ENCODE data around the gene TMEM184A. TPM values are rescaled to one million over a fixed set of nuclear protein-coding genes. Genes with fewer than 3 reads are reported as not detected.
A peak's percentile ranks its signal among the peaks of the same experiment; 100 is the strongest.

The TMEM184A gene
- total and polyA plus RNA-seq, 2 of the 8 experiments (the other 6 are each of a cell fraction or from before 2014, with no cell fraction given): 1.8 to 2.1 TPM

DNA sequence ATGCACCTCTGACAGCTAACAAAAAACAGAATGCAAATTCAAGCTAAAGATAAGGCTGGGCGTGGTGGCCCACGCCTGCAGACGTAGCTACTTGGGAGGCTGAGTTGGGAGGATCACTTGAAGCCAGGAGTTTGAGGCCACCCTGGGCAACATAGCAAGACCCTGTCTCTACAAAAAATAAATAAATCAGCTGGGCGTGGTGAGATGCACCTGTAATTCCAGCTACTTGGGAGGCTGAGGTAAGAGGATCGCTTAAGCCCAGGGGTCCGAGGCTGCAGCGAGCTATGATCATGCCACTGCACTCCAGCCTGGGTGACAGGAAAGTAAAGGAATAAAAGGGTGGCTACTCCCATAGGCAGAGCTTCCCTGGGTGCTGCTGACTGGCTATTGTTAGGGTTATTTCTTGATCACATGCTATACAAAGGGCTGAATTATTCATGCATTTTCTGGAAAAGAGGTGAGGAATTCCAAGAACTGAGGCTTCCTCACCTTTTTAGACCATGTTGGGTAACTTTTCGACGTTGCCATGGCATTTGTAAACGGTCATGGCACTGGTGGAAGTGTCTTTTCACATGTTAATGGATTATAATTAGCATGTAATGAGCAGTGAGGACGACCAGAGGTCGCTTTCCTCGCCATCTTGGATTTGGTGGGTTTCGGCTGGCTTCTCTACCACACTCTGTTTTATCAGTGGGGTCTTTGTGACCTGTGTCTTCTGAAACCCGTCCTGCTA lies 20.7 kb upstream of the TMEM184A start (continued):
- no peak for TF ChIP-seq SP2 (IDR thresholded peaks at IDR 0.05; ENCODE audit: low read length)
- TF ChIP-seq, protein P1, sequence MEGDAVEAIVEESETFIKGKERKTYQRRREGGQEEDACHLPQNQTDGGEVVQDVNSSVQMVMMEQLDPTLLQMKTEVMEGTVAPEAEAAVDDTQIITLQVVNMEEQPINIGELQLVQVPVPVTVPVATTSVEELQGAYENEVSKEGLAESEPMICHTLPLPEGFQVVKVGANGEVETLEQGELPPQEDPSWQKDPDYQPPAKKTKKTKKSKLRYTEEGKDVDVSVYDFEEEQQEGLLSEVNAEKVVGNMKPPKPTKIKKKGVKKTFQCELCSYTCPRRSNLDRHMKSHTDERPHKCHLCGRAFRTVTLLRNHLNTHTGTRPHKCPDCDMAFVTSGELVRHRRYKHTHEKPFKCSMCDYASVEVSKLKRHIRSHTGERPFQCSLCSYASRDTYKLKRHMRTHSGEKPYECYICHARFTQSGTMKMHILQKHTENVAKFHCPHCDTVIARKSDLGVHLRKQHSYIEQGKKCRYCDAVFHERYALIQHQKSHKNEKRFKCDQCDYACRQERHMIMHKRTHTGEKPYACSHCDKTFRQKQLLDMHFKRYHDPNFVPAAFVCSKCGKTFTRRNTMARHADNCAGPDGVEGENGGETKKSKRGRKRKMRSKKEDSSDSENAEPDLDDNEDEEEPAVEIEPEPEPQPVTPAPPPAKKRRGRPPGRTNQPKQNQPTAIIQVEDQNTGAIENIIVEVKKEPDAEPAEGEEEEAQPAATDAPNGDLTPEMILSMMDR (IDR thresholded peaks at IDR 0.05; ENCODE audit: control extremely low read depth in 1 of 3, insufficient read depth in 1 of 3, low read depth in 1 of 3, low read length in 3 of 3): no peak
- TF ChIP-seq BACH1 (IDR thresholded peaks at IDR 0.05; ENCODE audit: low read length): no peak
- TF ChIP-seq SUZ12 (IDR thresholded peaks at IDR 0.05; ENCODE audit: low read length): no peak
- TF ChIP-seq, protein P2, sequence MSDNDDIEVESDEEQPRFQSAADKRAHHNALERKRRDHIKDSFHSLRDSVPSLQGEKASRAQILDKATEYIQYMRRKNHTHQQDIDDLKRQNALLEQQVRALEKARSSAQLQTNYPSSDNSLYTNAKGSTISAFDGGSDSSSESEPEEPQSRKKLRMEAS (IDR thresholded peaks at IDR 0.05): peak; percentile 54; the same call in 1 of the 2 replicates
- no peak for TF ChIP-seq KDM4A (IDR thresholded peaks at IDR 0.05; ENCODE audit: low read depth, low read length, severe bottlenecking)
- TF ChIP-seq BRCA1 (IDR thresholded peaks at IDR 0.05; ENCODE audit: low read depth, low read length): no peak
- no peak for TF ChIP-seq RXRA (IDR thresholded peaks at IDR 0.05; ENCODE audit: insufficient read depth, low read depth, low read length)
- TF ChIP-seq SIN3A (conservative IDR thresholded peaks at IDR 0.05 in 1 of 2, IDR thresholded peaks at IDR 0.05 in 1 of 2; ENCODE audit: low read depth in 1 of 2, low read length in 2 of 2): 0 out of 4 replicates have a peak, but pooled peaks of 1 of the 2 experiments have one; percentile 74
- TF ChIP-seq TBP (IDR thresholded peaks at IDR 0.05; ENCODE audit: low read depth, low read length): peak; percentile 45; the same call in 1 of the 2 replicates
- TF ChIP-seq, protein P3, sequence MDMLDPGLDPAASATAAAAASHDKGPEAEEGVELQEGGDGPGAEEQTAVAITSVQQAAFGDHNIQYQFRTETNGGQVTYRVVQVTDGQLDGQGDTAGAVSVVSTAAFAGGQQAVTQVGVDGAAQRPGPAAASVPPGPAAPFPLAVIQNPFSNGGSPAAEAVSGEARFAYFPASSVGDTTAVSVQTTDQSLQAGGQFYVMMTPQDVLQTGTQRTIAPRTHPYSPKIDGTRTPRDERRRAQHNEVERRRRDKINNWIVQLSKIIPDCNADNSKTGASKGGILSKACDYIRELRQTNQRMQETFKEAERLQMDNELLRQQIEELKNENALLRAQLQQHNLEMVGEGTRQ (IDR thresholded peaks at IDR 0.05; ENCODE audit: low read length): no peak
- peak; percentile 97 for TF ChIP-seq CEBPB (IDR thresholded peaks at IDR 0.05; ENCODE audit: low read depth, low read length)
- peak; percentile 85 for TF ChIP-seq TEAD4 (IDR thresholded peaks at IDR 0.05; ENCODE audit: low read depth, low read length)
- no peak for TF ChIP-seq CHD1 (IDR thresholded peaks at IDR 0.05; ENCODE audit: low read depth, low read length)
- TF ChIP-seq CHD2 (IDR thresholded peaks at IDR 0.05; ENCODE audit: low read length): 0 out of 2 replicates have a peak, but pooled peaks have one; percentile 16
- TF ChIP-seq POLR2AphosphoS5 (IDR thresholded peaks at IDR 0.05; ENCODE audit: low read depth, low read length): no peak
- peak in 1 of 2 experiments; percentile 30; a peak in 1 of 3 replicates for TF ChIP-seq POLR2A (IDR thresholded peaks at IDR 0.05; ENCODE audit: control extremely low read depth in 1 of 2, low read depth in 2 of 2, low read length in 2 of 2)
- 0 out of 2 replicates have a peak, but pooled peaks have one; percentile 17 for TF ChIP-seq TCF12 (IDR thresholded peaks at IDR 0.05; ENCODE audit: low read depth, low read length)
- TF ChIP-seq CBX5 (IDR thresholded peaks at IDR 0.05; ENCODE audit: low read depth, low read length): no peak
- no peak for TF ChIP-seq NRF1 (IDR thresholded peaks at IDR 0.05; ENCODE audit: low read depth, low read length)
- peak; percentile 85 for TF ChIP-seq SRF (IDR thresholded peaks at IDR 0.05; ENCODE audit: low read depth, low read length)
- no peak for TF ChIP-seq SIX5 (IDR thresholded peaks at IDR 0.05; ENCODE audit: low read depth, low read length)
